HepG2 (cell line): Measurements from ENCODE around the gene KRTAP5-4.

ENCODE experiments used
- CREB1 ChIP-seq, 2 experiments: fragments of 450-650 bp in 1 of 2; IDR thresholded peaks; 2 replicates each; pipeline ENCODE4 v1.6.1; 2016 to 2017; ENCODE audit warnings: control low read depth in 1 of 2, mild to moderate bottlenecking in 1 of 2, missing compliant biosample characterization in 1 of 2, missing genetic modification characterization in 1 of 2
- EZH2 ChIP-seq: conservative IDR thresholded peaks from 2 replicates; pipeline ENCODE4 v1.6.1; 2012; ENCODE audit warnings: mild to moderate bottlenecking, low read depth, low read length, moderate library complexity
- FOXA1 ChIP-seq, 2 experiments: fragments of 450-650 bp in 1 of 2; sonication (generic) in 1 of 2; formaldehyde crosslinking in 1 of 2; IDR thresholded peaks; 2 replicates each; pipeline versions ENCODE4 v1.4.0 to v1.6.1; 2016 to 2020; ENCODE audit warnings: missing genetic modification reagents in 1 of 2
- NR1H2 ChIP-seq: sonication (generic); formaldehyde crosslinking; IDR thresholded peaks from 2 replicates; pipeline ENCODE4 v1.8.1; 2022; ENCODE audit warnings: low read depth, missing genetic modification reagents, borderline replicate concordance
- SMC3 ChIP-seq: IDR thresholded peaks from 2 replicates; pipeline ENCODE4 v1.6.1; 2011; ENCODE audit warnings: low read length, improper control_type of control experiment
- TF ChIP-seq, protein P1 (sequence below): sonication (generic); formaldehyde crosslinking; IDR thresholded peaks from 2 replicates; pipeline ENCODE4 v1.5.0; 2020; ENCODE audit warnings: mild to moderate bottlenecking, missing genetic modification reagents, moderate library complexity
- TF ChIP-seq, protein P2 (sequence below): IDR thresholded peaks from 2 replicates; pipeline ENCODE4 v1.6.1; 2016; ENCODE audit warnings: low read depth
- TF ChIP-seq, protein P3 (sequence below): sonication (generic); formaldehyde crosslinking; IDR thresholded peaks from 2 replicates; pipeline ENCODE4 v1.4.0; 2020; ENCODE audit warnings: missing genetic modification reagents, borderline replicate concordance
- TF ChIP-seq, protein P4 (sequence below): sonication (generic); formaldehyde crosslinking; IDR thresholded peaks from 2 replicates; pipeline ENCODE4 v1.5.1; 2020; ENCODE audit warnings: missing genetic modification reagents, mild to moderate bottlenecking, borderline replicate concordance
- TF ChIP-seq, protein P5 (sequence below): sonication (generic); formaldehyde crosslinking; IDR thresholded peaks from 2 replicates; pipeline ENCODE4 v1.5.1; 2020; ENCODE audit warnings: mild to moderate bottlenecking, missing genetic modification reagents
- TF ChIP-seq, protein P6 (sequence below): sonication (generic); formaldehyde crosslinking; IDR thresholded peaks from 2 replicates; pipeline ENCODE4 v1.9.0; 2022; ENCODE audit warnings: missing genetic modification reagents, mild to moderate bottlenecking, borderline replicate concordance

DNA sequence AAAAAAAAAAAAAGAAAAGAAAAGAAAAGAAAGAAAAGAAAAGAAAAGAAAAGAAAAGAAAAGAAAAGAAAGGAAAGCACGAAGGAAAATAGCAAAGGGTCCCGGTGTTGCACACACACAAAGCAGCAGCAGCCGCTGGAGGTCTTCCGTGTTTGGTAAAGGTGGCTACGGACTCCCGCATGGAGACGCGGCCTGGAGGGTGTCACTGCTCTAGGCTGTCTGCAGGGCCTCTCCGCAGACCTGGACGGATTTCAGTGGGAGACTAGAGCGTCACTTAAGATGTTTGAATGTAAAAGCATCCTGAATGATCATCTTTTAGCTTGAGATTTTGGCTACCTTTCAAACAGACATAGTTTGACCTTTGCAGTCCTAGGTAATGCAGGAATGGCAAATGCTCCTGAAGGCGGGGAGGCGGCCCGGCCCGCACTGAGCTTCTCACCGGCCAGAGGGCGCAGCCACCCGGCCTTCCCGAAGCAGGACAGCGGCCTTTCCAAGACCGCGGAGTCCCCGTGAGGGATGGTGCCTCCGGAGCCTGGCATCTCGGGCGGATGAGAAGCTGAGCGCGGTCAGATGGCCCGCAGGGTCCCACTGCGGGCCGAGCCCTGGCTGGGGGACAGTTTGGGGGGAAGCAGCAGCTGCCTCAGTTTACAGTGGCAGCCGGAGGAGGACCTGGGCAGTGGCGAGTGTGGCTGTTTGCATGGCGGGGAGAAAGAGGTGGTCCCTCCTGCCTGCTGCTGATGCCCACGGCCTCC lies 26.1 kb upstream of the KRTAP5-4 start:
- TF ChIP-seq CREB1 (IDR thresholded peaks at IDR 0.05) = no peak
- TF ChIP-seq CREB1 (CRISPR knock-in tag; IDR thresholded peaks at IDR 0.05) = no peak
- TF ChIP-seq, protein P1, sequence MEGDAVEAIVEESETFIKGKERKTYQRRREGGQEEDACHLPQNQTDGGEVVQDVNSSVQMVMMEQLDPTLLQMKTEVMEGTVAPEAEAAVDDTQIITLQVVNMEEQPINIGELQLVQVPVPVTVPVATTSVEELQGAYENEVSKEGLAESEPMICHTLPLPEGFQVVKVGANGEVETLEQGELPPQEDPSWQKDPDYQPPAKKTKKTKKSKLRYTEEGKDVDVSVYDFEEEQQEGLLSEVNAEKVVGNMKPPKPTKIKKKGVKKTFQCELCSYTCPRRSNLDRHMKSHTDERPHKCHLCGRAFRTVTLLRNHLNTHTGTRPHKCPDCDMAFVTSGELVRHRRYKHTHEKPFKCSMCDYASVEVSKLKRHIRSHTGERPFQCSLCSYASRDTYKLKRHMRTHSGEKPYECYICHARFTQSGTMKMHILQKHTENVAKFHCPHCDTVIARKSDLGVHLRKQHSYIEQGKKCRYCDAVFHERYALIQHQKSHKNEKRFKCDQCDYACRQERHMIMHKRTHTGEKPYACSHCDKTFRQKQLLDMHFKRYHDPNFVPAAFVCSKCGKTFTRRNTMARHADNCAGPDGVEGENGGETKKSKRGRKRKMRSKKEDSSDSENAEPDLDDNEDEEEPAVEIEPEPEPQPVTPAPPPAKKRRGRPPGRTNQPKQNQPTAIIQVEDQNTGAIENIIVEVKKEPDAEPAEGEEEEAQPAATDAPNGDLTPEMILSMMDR (CRISPR knock-in tag) = no peak
- no peak for TF ChIP-seq SMC3
- TF ChIP-seq, protein P2, sequence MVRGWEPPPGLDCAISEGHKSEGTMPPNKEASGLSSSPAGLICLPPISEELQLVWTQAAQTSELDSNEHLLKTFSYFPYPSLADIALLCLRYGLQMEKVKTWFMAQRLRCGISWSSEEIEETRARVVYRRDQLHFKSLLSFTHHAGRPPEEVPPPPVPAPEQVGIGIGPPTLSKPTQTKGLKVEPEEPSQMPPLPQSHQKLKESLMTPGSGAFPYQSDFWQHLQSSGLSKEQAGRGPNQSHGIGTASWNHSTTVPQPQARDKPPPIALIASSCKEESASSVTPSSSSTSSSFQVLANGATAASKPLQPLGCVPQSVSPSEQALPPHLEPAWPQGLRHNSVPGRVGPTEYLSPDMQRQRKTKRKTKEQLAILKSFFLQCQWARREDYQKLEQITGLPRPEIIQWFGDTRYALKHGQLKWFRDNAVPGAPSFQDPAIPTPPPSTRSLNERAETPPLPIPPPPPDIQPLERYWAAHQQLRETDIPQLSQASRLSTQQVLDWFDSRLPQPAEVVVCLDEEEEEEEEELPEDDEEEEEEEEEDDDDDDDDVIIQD = no peak
- TF ChIP-seq, protein P3, sequence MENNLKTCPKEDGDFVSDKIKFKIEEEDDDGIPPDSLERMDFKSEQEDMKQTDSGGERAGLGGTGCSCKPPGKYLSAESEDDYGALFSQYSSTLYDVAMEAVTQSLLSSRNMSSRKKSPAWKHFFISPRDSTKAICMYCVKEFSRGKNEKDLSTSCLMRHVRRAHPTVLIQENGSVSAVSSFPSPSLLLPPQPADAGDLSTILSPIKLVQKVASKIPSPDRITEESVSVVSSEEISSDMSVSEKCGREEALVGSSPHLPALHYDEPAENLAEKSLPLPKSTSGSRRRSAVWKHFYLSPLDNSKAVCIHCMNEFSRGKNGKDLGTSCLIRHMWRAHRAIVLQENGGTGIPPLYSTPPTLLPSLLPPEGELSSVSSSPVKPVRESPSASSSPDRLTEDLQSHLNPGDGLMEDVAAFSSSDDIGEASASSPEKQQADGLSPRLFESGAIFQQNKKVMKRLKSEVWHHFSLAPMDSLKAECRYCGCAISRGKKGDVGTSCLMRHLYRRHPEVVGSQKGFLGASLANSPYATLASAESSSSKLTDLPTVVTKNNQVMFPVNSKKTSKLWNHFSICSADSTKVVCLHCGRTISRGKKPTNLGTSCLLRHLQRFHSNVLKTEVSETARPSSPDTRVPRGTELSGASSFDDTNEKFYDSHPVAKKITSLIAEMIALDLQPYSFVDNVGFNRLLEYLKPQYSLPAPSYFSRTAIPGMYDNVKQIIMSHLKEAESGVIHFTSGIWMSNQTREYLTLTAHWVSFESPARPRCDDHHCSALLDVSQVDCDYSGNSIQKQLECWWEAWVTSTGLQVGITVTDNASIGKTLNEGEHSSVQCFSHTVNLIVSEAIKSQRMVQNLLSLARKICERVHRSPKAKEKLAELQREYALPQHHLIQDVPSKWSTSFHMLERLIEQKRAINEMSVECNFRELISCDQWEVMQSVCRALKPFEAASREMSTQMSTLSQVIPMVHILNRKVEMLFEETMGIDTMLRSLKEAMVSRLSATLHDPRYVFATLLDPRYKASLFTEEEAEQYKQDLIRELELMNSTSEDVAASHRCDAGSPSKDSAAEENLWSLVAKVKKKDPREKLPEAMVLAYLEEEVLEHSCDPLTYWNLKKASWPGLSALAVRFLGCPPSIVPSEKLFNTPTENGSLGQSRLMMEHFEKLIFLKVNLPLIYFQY (CRISPR knock-in tag) = no peak
- TF ChIP-seq, protein P4, sequence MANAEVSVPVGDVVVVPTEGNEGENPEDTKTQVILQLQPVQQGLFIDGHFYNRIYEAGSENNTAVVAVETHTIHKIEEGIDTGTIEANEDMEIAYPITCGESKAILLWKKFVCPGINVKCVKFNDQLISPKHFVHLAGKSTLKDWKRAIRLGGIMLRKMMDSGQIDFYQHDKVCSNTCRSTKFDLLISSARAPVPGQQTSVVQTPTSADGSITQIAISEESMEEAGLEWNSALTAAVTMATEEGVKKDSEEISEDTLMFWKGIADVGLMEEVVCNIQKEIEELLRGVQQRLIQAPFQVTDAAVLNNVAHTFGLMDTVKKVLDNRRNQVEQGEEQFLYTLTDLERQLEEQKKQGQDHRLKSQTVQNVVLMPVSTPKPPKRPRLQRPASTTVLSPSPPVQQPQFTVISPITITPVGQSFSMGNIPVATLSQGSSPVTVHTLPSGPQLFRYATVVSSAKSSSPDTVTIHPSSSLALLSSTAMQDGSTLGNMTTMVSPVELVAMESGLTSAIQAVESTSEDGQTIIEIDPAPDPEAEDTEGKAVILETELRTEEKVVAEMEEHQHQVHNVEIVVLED (CRISPR knock-in tag) = no peak
- TF ChIP-seq FOXA1 (IDR thresholded peaks at IDR 0.05) = no peak
- TF ChIP-seq FOXA1 (CRISPR knock-in tag; IDR thresholded peaks at IDR 0.05) = no peak
- TF ChIP-seq, protein P5, sequence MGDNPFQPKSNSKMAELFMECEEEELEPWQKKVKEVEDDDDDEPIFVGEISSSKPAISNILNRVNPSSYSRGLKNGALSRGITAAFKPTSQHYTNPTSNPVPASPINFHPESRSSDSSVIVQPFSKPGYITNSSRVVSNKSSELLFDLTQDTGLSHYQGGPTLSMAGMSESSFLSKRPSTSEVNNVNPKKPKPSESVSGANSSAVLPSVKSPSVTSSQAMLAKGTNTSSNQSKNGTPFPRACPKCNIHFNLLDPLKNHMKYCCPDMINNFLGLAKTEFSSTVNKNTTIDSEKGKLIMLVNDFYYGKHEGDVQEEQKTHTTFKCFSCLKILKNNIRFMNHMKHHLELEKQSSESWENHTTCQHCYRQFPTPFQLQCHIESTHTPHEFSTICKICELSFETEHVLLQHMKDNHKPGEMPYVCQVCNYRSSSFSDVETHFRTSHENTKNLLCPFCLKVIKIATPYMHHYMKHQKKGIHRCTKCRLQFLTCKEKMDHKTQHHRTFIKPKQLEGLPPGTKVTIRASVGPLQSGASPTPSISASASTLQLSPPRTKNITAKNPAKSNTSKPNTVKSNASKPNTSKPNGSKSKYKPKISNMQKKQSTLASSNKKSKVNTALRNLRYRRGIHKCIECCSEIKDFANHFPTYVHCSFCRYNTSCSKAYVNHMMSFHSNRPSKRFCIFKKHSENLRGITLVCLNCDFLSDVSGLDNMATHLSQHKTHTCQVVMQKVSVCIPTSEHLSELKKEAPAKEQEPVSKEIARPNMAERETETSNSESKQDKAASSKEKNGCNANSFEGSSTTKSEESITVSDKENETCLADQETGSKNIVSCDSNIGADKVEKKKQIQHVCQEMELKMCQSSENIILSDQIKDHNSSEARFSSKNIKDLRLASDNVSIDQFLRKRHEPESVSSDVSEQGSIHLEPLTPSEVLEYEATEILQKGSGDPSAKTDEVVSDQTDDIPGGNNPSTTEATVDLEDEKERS (CRISPR knock-in tag) = no peak
- TF ChIP-seq, protein P6, sequence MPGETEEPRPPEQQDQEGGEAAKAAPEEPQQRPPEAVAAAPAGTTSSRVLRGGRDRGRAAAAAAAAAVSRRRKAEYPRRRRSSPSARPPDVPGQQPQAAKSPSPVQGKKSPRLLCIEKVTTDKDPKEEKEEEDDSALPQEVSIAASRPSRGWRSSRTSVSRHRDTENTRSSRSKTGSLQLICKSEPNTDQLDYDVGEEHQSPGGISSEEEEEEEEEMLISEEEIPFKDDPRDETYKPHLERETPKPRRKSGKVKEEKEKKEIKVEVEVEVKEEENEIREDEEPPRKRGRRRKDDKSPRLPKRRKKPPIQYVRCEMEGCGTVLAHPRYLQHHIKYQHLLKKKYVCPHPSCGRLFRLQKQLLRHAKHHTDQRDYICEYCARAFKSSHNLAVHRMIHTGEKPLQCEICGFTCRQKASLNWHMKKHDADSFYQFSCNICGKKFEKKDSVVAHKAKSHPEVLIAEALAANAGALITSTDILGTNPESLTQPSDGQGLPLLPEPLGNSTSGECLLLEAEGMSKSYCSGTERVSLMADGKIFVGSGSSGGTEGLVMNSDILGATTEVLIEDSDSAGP (CRISPR knock-in tag) = no peak
- no peak for TF ChIP-seq EZH2
- TF ChIP-seq NR1H2 (CRISPR knock-in tag) = no peak
